Gastrocnemius medialis (tissue), 4 donors: ENCODE results near the gene DBP. TPM values are rescaled to one million over a fixed set of nuclear protein-coding genes. Genes with fewer than 3 reads are reported as not detected.

Source experiments
- ATAC-seq, 2 donors: fragments of 150-250 bp; one replicate each; pipeline ENCODE4 v1.9.1; 2016
- DNase-seq, 2 donors: peaks; one replicate each; pipeline ENCODE4 v3.0.0-alpha.2; 2019
- H3K27ac ChIP-seq, 4 donors: fragments of 200-600 bp; sonication (generic); 1 replicate in 1 of 4; 2 replicates in 3 of 4; pipeline ENCODE4 v1.5.1; 2016 to 2018; ENCODE audit warnings: mild to moderate bottlenecking in 2 of 4, moderate library complexity in 1 of 4
- H3K27me3 ChIP-seq, 3 donors: fragments of 200-600 bp; sonication (generic) in 2 of 3; 1 replicate in 1 of 3; 2 replicates in 2 of 3; pipeline versions ENCODE4 v1.5.1 to v1.6.0; 2016 to 2019; ENCODE audit warnings: mild to moderate bottlenecking in 1 of 3, moderate library complexity in 1 of 3
- H3K36me3 ChIP-seq, 2 donors: fragments of 200-600 bp; sonication (generic) in 1 of 2; one replicate each; pipeline ENCODE4 v1.5.1; 2017 to 2018
- H3K4me1 ChIP-seq, 2 donors: fragments of 200-600 bp; sonication (generic) in 1 of 2; one replicate each; pipeline ENCODE4 v1.5.1; 2016 to 2017; ENCODE audit warnings: mild to moderate bottlenecking in 2 of 2
- H3K4me3 ChIP-seq, 4 donors: fragments of 200-600 bp; sonication (generic) in 3 of 4; 1 replicate in 1 of 4; 2 replicates in 3 of 4; pipeline ENCODE4 v1.5.1; 2016 to 2019; ENCODE audit warnings: mild to moderate bottlenecking in 2 of 4
- H3K9me3 ChIP-seq, 3 donors: fragments of 200-600 bp; sonication (generic) in 2 of 3; 1 replicate in 1 of 3; 2 replicates in 2 of 3; pipeline ENCODE4 v1.5.1; 2016 to 2019
- CTCF ChIP-seq, 5 experiments: fragments of 450-650 bp in 3 of 5; fragments of 200-600 bp in 2 of 5; sonication (generic) in 2 of 5; IDR thresholded peaks in 4 of 5; conservative IDR thresholded peaks in 1 of 5; 1 replicate in 4 of 5; 2 replicates in 1 of 5; pipeline ENCODE4 v1.5.1; 2016 to 2019; ENCODE audit warnings: antibody characterized with exemption in 5 of 5, mild to moderate bottlenecking in 3 of 5, moderate library complexity in 3 of 5
- POLR2A ChIP-seq, 2 donors: fragments of 450-650 bp; IDR thresholded peaks; one replicate each; pipeline ENCODE4 v1.6.1; 2017; ENCODE audit warnings: antibody characterized with exemption in 2 of 2, mild to moderate bottlenecking in 2 of 2, moderate library complexity in 2 of 2
- in situ Hi-C, 4 donors: fragments of 200-750 bp; cut with MboI; loops; one replicate each; pipeline versions ENCODE4 v1.15.0 to v1.8.0; 2017; ENCODE audit warnings: low sequenced_read_pairs in 4 of 4
- intact Hi-C: fragments of 100-400 bp; cut with DNase I; formaldehyde crosslinking; loops from one replicate; pipeline ENCODE4 v1.15.1; 2023; ENCODE audit warnings: low total_unique reads
- total RNA-seq, 4 donors: library from RNA; depleted of rRNA; stranded (reverse); fragments of >200 nt; gene quantifications; one replicate each; pipeline versions ENCODE4 v1.1.0 to v1.2.3, GENCODE V29; 2016

The DBP gene
- total RNA-seq, 4 donors from 2014 or later: 1.7 to 12.9 (median 4.4) TPM

- Histone ChIP-seq H3K36me3 (no peaks in the 10 kb centered on the region), H3K27me3 (no peaks in the 10 kb centered on the region), H3K4me3 (no peak overlapping the region), H3K27ac (no peak overlapping the region), H3K4me1 (peaks cover 4 to 11% of the 10 kb centered on the region in 2 donors), H3K9me3 (no peaks in the 10 kb centered on the region)
- intact Hi-C loops (loop anchor here (10.0 kb wide), 1 partner anchor 171 kb away; no protein-coding TSS in a partner anchor), in situ Hi-C loops (loop anchor here in 1 of 4 donors (10.0 kb wide), 1 partner anchor 171 kb away; no protein-coding TSS in a partner anchor)
- DNase-seq: no peak
- TF ChIP-seq CTCF (IDR thresholded peaks at IDR 0.05 in 4 of 5, conservative IDR thresholded peaks at IDR 0.05 in 1 of 5) (no peak), POLR2A (IDR thresholded peaks at IDR 0.05) (no peak)
- no peak for ATAC-seq
Measured at GRCh38 chr19:48673436-48674100, 36.4 kb upstream of the DBP start.

- Histone ChIP-seq H3K27me3 (no peaks in the 10 kb centered on the region), H3K4me1 (peaks cover 4 to 11% of the 10 kb centered on the region in 2 donors), H3K36me3 (no peaks in the 10 kb centered on the region), H3K9me3 (no peaks in the 10 kb centered on the region), H3K4me3 (no peak within 1 kb of the TSS), H3K27ac (no peak within 1 kb of the TSS)
- intact Hi-C loops (loop anchor here (10.0 kb wide), 1 partner anchor 172 kb away; no protein-coding TSS in a partner anchor), in situ Hi-C loops (loop anchor here in 1 of 4 donors (10.0 kb wide), 1 partner anchor 172 kb away; no protein-coding TSS in a partner anchor)
- TF ChIP-seq CTCF (IDR thresholded peaks at IDR 0.05 in 4 of 5, conservative IDR thresholded peaks at IDR 0.05 in 1 of 5) (no peak), POLR2A (IDR thresholded peaks at IDR 0.05) (no peak)
- ATAC-seq (no peak), DNase-seq (no peak)
Measured at GRCh38 chr19:48672994-48673393, 35.8 kb upstream of the DBP start, which contains the start of gene NTN5. Gene NTN5 (minus strand): TSS chr19:48673017. CDS start chr19:48670986, 2,031 bp downstream.

- ATAC-seq (no peak), DNase-seq (no peak)
- intact Hi-C loops (loop anchor here (10.0 kb wide), 1 partner anchor 173 kb away; no protein-coding TSS in a partner anchor), in situ Hi-C loops (loop anchor here in 1 of 4 donors (10.0 kb wide), 1 partner anchor 173 kb away; no protein-coding TSS in a partner anchor)
- Histone ChIP-seq H3K27ac (no peak overlapping the region), H3K4me1 (peaks cover 4 to 11% of the 10 kb centered on the region in 2 donors), H3K9me3 (no peaks in the 10 kb centered on the region), H3K36me3 (no peaks in the 10 kb centered on the region), H3K27me3 (no peaks in the 10 kb centered on the region), H3K4me3 (no peak overlapping the region)
- TF ChIP-seq CTCF (IDR thresholded peaks at IDR 0.05 in 4 of 5, conservative IDR thresholded peaks at IDR 0.05 in 1 of 5): no peak
- no peak for TF ChIP-seq POLR2A (IDR thresholded peaks at IDR 0.05)
Measured at GRCh38 chr19:48671446-48671995, 34.3 kb upstream of the DBP start.

- Histone ChIP-seq H3K4me3 (no peak overlapping the region), H3K36me3 (no peaks in the 10 kb centered on the region), H3K27ac (no peak overlapping the region), H3K4me1 (peaks cover 4 to 11% of the 10 kb centered on the region in 2 donors), H3K9me3 (no peaks in the 10 kb centered on the region), H3K27me3 (no peaks in the 10 kb centered on the region)
- DNase-seq (no peak), ATAC-seq (no peak)
- in situ Hi-C loops: loop anchor here in 1 of 4 donors (10.0 kb wide), 1 partner anchor 174 kb away; no protein-coding TSS in a partner anchor
- intact Hi-C loops: loop anchor here (10.0 kb wide), 1 partner anchor 174 kb away; no protein-coding TSS in a partner anchor
- TF ChIP-seq CTCF (IDR thresholded peaks at IDR 0.05 in 4 of 5, conservative IDR thresholded peaks at IDR 0.05 in 1 of 5) (no peak), POLR2A (IDR thresholded peaks at IDR 0.05) (no peak)
Measured at GRCh38 chr19:48670699-48671445, 33.7 kb upstream of the DBP start.
